Stimulated activated CD4-positive, alpha-beta T cell treated with anti-CD3 and anti-CD28 coated beads, TNF-alpha, amount 100 ng/mL, for 48 hours (primary cell): Measurements from ENCODE around the gene PEX5.

ENCODE experiments used
- DNase-seq, 3 donors: peaks; one replicate each; pipeline ENCODE4 v3.0.0-alpha.2; 2020; ENCODE audit warnings: low read depth in 3 of 3

PEX5 gene

DNA sequence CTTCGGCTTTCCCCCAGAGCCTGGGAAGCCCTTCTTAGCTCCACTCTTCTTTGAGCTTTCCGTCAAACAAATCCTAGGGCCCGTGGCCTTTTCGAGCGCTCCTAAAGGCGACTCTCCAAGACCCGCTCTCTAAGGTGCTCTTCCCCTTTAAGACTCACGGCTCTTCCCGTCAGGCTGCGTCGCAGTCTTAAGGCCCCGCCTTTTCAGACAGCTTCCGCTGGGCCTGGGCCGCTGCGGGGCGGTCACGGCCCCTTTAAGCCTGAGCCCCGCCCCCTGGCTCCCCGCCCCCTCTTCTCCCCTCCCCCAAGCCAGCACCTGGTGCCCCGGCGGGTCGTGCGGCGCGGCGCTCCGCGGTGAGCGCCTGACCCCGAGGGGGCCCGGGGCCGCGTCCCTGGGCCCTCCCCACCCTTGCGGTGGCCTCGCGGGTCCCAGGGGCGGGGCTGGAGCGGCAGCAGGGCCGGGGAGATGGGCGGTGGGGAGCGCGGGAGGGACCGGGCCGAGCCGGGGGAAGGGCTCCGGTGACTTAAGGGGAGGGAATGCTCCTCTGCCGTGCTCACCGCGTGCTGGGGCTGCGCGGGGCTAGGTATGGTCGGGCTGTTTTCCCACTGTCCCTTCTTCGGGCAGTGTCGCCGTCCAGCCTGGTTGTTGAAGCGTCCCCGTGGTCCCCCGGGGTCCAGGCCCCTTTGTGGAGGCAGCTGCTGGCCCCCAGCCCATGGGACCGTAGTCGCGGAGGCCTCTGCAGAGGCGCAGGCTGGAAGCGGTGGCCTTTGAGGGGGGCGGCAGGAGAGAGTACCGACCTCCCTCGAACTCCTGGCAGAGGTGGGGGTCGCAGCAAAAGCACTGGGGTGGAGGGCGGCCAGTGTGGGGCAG, at the start of gene PEX5:
PEX5 (plus strand) TSS at position 289 of the 870 bp plus-strand sequence. CDS start 692 bp downstream, outside the sequence.
- peak; percentile 62 to 80 (median 80) for DNase-seq

DNA sequence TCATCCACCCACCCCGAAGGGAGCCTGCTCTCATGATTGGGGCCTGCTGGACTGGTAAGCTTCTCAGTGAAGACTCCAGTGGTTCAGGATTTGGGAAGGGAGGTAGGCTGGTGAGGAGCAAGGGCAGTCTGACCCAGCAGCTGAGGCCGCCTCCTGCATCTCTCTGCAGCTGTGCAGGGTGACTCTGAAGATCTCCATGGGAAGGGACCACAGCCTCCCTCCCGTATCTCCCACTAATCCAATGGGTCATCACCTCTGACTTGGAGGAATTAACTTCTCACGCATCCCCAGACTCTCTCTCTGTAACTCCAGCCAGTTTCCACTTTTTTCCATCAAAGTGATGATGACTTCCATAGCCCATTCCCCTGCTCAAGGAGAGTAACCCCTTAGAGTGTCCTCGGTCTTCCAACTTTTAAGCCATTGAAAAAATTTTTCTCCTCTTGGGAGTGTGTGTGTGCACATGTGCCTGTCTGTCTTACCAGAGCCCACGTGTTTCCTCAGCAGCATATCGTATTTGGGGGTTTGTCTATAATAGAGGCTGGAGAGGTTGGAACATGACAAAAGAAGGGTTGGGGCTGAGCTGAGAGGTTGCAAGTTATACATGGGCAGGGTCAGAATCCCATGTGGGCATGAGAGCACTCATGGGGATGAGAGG, 48.0 kb upstream of the PEX5 start:
- no peak for DNase-seq

DNA sequence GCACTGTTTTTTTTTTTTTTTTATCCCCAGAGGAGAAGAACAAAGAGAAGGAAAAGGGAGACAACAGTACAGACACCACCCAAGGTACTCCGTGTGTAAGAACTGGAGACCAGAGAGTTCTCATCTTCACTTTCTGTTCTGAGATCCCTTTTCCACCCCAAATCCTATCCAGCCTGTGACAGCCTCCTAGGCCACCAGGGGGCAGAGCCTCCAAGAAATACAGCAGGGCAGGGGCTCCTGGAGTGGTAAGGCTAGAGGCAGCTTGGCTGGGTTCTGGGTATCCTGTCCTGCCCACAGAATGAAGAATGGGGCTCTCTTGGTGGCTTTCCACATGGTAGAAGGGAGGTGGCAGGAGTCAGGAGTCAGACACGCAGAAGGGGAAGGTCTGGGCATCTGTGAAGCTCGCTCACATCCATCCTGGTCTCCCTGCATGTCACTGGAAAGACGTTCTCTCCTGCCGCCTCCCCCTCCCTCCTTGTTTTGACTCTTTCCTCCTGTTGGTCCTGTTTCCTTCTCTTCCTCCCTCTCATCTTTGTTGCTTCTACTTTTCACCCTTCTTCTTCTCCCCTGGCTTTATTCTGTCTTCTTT, 47.3 kb upstream of the PEX5 start:
- peak; percentile 28 to 36 (median 35) for DNase-seq

GRCh38 chr12:7142809-7143465, 46.5 kb upstream of the PEX5 start:
- DNase-seq, result no peak

DNA sequence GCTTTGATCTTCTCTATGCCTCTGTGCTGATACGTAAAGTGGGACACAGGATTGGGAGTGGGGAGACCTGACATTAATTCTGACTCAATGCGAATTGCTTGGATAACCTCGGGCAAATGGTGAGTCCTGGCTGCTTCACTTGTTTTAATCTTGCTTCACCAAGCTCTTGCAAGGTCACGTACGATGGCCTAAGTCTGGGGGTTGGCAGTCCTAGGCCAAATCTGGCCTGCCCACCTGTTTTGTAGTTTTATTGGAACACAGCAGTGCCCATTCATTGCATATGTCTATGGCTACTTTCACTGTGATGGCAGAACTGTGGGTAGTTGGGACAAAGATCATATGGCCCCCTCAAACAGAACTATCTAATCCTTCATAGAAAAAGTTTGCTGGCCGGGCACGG, 45.9 kb upstream of the PEX5 start:
- DNase-seq, result no peak

- no peak for DNase-seq
These were observed 44.9 kb upstream of the PEX5 start for GRCh38 chr12:7144414-7145120.

DNA sequence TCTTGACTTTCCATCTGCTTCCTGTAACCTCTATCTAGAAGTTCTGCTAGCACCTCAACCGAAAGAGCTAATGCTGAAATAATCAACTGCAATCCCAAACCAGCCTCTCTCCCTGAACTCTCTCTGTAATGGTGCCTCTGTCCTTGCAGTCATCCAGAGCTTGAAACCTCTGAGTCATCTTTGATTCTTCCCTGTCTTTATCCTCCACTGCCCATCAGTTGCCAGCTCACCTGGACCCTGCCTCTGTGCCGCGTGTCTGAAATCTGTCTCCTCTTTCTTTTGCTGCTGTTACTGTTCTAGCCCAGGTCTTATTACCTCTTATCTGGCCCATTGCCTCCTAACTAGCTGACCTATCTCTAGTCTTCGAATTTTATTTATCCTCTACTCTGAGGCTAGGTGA, 43.8 kb upstream of the PEX5 start:
- no peak for DNase-seq

DNA sequence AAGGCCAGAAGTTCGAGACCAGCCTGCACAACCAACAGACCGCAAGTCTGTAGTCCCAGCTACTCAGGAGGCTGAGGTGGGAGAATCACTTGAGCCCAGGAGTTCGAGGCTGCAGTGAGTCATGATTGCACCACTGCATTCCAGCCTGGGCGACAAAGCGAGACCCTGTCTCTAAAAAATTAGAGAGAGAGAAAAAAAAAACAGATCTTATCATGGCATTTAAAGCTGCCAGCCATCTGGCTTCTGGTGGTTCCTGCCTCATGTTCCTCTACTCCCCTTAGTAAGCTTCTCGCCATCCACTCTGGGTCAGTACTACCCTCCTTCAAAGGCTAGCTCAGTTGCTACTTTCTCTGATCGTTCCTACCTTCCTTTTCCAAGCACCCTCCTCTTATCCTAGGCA, 43.3 kb upstream of the PEX5 start:
- DNase-seq, result no peak

GRCh38 chr12:7146906-7147305, 42.6 kb upstream of the PEX5 start:
- no peak for DNase-seq

DNA sequence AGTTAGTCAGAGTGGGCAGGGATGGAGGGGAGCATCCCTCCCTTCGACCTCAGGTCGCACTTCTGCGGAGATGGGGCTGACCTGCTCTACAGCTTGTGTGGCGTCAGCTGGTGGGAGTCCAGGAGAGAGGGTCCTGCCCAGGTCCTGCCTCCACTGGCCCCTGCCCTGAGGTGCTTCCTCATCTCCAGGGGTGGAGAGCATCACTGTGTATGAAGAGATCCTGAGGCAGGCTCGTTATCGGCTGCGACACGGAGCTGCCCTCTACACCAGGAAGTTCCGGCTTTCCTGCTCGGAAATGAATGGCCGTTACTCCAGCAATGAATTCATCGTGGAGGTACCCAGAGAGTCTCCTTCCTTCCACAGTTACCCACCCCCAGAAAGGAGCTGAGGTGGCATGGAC, 39.1 kb upstream of the PEX5 start:
- no peak for DNase-seq

- no peak for DNase-seq
These were observed 38.6 kb upstream of the PEX5 start for GRCh38 chr12:7150841-7151240.

- DNase-seq, result no peak
These were observed 38.0 kb upstream of the PEX5 start for GRCh38 chr12:7151532-7151931.

DNA sequence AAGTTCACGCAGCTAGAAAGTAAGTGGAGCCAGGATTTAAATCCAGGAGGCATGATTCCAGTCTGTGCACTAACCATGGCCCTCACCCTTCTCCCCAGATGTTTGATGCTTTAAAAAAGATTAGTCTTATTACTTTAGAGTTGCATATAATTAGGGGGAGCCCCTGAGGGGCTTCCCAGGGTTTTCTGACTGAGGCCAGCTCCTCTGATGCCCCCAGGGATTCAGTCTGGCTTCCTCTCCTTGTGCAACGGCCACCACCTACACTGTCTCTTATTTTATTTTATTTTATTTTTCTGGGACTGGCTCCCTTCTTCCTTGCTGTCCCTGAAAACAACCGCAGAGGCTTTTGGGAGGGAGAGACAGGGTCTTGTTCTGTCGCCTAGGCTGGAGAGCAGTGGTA, 36.7 kb upstream of the PEX5 start:
- no peak for DNase-seq

- DNase-seq, result no peak
These were observed 35.4 kb upstream of the PEX5 start for GRCh38 chr12:7154042-7154441.

DNA sequence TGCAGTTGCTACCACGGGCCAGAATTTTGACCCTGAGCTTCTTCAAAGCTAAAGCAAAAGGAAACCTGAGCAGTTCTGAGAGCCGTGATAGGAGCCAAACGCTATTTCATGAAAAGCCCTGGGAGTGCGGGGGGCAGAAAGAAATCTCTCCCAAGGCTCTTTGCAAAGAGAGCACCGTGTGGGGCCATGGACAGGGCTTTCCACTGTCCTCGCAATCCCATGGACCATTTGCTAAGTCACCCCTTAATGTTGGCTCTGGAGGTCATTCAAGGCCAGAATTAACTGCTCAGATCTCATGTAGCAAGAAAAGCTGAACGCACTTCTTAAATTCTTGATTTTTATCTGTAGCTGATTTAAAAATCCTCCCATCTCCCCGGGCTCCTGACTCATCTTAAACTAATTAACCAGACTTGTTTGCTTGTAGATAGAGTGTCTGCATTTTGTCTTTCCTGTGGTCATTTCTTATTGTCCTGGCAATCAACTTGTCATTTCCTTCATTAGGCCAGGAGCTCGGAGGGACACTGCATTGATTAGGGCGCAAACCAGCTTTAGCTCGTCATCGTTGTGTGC, 34.5 kb upstream of the PEX5 start:
- DNase-seq, result no peak

DNA sequence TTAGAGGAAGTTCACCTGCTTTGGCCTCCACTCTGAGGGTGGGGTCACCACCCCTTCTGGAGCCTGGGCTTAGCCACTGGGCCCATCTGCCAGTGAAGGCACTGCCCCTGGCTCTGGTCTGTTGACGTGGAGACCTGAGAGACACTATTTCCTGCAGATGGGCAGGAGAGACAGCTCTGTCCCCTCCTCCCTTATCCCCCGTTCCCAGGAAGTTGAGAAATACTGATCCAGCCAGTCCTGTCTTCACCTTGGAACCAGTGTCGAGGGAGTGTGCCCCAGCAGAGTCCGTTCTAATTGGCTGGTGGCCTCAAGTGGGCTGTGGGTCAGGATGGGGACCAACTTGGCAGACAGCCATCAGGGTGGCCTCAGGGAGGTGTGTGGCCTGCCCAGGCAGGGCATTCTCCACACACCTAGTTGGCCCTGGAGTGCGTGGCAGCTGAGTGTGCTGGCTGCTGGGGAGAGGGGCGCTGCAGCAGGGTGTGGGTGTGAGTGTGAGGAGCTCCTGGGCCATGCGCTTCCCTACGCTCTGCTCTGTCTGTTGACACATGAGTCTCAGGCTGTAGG, 33.9 kb upstream of the PEX5 start:
- no peak for DNase-seq

DNA sequence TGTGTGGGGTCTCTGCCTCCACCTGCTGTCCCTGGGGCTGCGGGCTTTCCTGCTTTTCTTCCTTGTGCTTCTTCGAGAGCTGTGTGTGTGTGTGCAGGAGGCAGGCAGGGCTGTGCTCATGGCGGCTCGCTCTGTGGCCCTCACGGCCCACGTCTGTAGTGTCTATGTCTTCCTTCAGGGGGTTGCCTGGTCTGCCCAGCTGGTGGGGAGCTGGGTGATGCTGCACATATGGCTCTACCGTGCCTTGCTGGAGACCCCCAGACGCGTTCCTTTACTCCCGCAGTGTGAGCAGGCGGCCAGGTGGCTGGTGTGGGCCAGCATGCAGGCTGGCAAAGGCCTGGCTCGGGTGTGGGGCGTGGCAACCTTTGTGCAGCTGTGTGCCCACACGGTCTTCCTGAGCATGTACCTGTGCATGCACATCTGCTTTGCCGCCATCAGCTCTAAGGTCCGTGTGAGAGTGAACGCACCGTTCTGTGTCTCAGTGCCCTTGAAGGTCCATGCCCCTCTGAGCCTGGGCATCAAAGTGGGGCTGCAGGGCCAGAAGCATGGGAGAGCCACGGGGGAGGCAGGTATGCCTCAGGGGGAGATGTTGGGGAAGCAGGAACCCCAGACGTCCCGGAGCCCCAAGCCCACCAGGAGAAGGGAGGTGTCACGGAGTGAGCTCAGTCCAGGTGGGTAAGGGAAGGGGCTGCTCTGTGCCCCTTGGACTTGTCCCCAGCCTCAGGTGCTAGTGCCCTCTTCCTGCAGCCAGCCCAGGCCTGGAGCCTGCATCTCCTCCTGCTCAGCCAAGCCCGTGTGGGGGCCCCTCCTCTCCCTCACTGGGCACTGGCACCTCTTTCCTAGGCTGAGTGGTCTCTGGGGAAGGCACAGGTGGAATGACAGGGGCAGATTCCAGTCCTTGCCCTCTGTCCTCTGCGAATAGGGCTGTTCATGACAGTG, 33.0 kb upstream of the PEX5 start:
- no peak for DNase-seq

DNA sequence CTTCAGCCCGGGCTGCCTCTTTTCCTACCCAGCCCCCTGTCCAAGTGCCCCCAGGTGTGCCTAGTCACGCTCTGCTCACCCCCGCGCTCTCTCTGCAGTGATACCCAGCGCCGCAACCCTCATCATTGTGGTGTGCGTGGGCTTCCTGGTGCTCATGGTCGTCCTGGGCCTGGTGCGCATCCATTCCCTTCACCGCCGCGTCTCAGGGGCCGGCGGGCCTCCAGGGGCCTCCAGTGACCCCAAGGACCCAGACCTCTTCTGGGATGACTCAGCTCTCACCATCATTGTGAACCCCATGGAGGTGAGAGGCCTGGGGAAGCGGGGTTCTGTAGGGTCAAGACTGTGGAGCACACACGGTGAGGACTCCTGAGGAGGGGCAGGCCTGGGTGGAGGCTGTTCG, 32.1 kb upstream of the PEX5 start:
- DNase-seq, result no peak

DNA sequence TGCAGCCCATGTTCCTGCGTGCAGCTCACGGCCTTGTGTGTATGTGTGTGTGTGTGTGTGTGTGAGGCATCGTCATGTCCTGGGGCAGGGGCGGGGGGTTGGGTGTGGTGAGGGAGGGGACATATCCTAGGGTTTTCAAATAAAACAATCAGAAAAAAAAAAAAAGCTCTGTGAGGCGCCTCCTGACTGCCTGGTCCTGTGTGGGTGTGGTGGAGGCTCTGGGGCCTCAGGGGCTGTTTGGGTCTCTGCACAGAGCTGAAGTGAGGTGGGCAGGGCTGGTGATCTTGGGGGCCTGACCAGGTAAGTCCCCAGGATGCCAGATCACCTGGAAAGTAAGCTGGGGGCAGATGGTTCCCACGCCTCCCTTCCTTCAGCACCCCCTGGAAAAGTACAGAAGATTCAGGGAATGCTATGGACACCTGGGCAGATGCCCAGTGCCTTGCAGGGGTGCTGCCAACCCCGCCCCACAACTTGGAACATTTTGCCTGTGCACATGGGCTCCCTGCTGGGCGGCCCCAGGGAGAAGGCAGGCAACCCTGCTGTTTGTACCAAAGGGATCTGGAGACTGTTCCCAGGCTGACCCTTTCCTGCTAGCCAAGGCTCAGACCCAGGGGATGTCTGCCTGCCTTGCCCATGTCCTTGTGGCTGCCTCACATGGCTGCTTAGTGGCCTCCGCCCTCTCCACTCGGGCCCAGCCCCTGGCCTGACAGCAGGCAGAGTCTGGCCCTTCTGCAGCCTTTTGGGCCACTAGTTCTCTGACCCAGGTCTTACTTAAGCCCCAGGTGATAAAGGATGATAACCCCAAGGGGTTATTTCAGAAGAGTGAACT, 30.5 kb upstream of the PEX5 start:
- no peak for DNase-seq
